OCI-LY1 (cell line): Measurements from ENCODE around the gene HEG1.

Source experiments
- CTCF ChIP-seq: fragments of 200-600 bp; sonication (generic), shearing (Covaris generic); IDR thresholded peaks from 2 replicates; pipeline ENCODE4 v1.5.1; 2017; ENCODE audit warnings: mild to moderate bottlenecking, antibody characterized with exemption, low read length, moderate library complexity, mixed read lengths
- EZH2 ChIP-seq: fragments of 200-600 bp; sonication (generic), shearing (Covaris generic); IDR thresholded peaks from 2 replicates; pipeline ENCODE4 v1.8.0; 2017; ENCODE audit warnings: borderline replicate concordance, mixed run types, mild to moderate bottlenecking, antibody characterized with exemption, low read length, moderate library complexity, mixed read lengths

- TF ChIP-seq CTCF, result no peak
- no peak for TF ChIP-seq EZH2
Measured at GRCh38 chr3:125061646-125062045, 5.8 kb upstream of the HEG1 start.
